ENCODE data around the gene RNF125. TPM values are rescaled to one million over a fixed set of nuclear protein-coding genes. Genes with fewer than 3 reads are reported as not detected.
"Not testable (repeated sequence)": the region's sequence is repeated elsewhere in the genome, so short reads cannot be mapped to it uniquely, and the experiment has no call there.

The RNF125 gene
- polyA plus RNA-seq, 10 donors, result 7.9 to 17.0 (median 13.5) TPM

- DNase-seq, result not testable (repeated sequence)
Measured at GRCh38 chr18:32019949-32020625, 1.5 kb downstream of the RNF125 start.

GRCh38 chr18:32021756-32022564 is 3.3 kb downstream of the RNF125 start:
- no peak for DNase-seq

- no peak for DNase-seq
Measured at GRCh38 chr18:32025744-32026143, 7.1 kb downstream of the RNF125 start.

DNA sequence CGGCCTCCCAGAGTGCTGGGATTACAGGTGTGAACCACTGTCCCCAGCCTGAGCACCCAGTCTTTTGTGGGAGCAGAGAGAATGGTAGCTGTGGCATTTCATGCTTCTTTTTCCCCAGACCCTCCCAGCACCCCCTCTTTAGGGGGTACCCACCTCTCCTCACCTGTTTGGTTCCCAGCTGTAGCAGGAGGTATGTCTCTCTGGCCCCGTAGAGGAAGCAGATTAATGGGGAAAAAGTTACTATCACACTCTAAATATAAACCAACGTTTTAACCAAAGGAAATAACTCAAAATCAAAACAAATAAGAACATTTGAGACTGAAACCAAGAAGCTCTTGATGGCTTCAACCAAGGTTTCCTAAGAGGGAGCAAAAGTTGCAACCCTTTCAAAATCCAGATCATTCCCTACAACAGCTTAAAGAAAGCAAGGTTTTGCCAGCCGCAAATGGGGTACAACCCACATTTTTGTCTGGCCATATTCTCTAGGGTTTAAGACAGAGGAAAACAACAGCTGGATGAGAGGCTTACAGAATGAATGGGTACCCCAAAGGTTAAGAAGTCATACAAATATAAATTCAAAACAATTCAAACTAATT is 8.0 kb downstream of the RNF125 start:
- no peak for DNase-seq

DNA sequence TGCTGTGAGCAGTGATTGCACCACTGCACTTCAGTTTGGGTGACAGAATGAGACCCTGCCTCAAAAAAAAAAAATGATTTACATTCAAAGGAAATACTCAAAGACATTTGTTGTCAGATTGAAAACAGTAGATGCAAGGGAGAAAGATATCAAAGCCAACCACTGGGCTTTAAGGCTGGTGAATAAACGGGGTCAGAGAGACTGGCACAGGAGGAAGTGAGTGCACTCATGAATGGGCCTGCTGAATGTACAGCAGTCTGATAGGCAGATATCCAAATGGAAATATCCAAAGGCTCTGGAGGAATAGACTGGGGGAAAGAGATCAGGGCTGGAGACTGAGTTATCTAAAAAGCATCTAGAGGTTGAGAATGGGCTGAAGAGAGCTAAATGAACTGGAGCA is 10.9 kb downstream of the RNF125 start:
- DNase-seq, result no peak

- DNase-seq, result no peak
Measured at GRCh38 chr18:32032609-32033008, 14.0 kb downstream of the RNF125 start.

GRCh38 chr18:32036506-32037180 is 18.0 kb downstream of the RNF125 start:
- no peak for DNase-seq

DNA sequence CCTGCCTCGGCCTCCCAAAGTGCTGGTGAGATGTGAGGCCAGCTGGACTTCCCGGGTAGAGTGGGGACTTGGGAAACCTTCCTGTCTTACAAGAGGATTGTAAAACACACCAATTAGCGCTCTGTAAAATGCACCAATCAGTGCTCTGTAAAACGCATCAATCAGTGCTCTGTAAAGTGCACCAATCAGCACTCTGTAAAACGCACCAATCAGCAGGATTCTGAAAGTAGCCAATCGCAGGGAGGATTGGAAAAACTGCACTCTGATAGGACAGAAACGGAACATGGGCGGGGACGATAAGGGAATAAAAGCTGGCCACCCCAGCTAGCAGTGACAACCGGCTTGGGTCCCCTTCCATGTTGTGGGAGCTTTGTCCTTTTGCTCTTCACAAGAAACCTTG is 19.0 kb downstream of the RNF125 start:
- DNase-seq, result no peak

DNA sequence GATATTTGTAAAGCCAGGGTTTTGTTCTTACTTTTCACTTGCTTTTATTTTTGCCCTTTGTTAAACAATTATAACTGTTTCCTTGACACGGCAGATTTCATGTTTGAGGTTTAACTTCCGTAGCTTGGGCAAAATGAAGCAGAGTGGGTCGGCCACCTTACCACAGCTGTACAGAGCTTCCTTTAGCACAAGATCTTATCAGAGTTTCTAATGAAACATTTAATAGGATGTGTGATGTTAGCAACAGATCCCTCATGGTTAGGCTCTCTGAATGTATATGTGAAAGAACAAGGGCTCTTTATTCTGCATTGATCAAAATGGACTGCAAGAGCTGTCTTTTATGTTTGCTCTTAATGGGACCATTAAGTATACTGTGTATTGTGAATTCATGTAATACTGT is 22.3 kb downstream of the RNF125 start:
- DNase-seq, result no peak

GRCh38 chr18:32042337-32042736 is 23.7 kb downstream of the RNF125 start:
- peak in 1 of 3 donors; percentile 8 for DNase-seq

- DNase-seq, result peak; percentile 21 to 59 (median 36)
Measured at GRCh38 chr18:32048507-32049091, 30.0 kb downstream of the RNF125 start.

DNA sequence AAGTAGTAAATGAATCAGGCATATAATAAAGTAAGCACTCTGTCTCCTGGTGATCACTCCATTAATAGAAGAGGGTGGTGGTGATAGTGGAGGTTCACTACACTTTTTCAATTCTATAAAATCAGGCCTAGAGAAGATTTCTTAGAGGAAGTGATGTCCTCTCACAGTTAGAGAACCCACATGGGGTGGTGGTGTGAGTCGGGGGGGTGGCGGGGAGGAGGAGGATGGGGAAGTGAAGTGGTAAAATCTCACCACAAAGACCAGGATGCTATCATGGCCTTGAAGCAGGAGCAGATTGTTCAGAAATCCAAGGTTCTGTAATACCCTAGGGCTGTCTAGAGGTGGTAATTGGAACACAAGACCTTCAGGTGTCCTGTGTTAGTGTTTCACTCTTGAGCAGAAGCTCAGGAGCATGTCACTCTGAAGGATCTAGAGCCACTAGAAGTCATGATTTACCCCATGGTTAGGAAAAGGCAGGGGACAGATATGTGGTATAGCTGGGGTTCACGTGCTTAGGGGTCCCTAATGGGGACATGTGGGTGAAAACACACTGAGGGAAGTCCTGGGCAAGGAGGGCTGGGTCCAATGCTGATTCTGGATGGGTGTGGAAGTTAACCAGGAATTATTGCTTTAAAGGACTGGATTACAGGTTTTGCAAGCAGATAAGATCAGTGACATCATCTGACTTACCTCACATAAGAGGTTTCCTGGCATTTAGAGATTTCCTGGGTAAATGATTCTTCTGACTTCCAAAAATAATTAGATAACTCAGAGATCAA is 31.0 kb downstream of the RNF125 start:
- DNase-seq, result no peak

DNA sequence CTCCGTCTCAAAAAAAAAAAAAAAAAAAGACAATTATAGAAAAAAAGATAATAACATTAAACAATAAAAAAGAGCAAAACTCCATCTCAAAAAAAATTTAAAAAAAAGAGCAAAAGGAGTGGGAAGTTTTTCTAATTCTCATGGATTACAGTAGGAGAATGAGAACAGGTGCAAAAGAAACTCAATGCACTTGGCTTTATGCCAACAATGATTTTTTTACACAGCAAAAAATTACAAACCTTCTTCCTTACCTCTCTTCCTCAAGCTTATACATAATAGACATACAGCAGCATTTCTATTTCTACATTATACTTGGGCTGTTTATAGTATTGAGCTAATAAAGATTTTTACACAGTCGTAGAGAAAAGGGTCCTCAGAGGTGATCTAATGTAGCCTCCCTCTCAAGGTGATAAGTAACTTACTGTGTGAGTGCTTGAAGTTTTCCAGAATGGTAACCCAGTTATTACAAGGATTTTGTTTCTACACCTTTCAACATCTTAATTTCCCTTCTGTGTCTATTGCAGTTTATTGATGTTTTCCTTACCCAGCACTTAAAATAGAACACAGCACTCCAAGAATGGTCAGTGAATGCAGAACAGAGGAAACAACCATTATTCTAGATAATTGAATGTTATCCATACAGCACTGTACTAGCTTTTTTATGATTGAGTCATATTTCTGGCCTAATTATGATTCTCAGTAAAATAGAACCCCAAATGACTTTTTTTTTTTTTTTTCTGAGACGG is 38.2 kb downstream of the RNF125 start:
- no peak for DNase-seq

DNA sequence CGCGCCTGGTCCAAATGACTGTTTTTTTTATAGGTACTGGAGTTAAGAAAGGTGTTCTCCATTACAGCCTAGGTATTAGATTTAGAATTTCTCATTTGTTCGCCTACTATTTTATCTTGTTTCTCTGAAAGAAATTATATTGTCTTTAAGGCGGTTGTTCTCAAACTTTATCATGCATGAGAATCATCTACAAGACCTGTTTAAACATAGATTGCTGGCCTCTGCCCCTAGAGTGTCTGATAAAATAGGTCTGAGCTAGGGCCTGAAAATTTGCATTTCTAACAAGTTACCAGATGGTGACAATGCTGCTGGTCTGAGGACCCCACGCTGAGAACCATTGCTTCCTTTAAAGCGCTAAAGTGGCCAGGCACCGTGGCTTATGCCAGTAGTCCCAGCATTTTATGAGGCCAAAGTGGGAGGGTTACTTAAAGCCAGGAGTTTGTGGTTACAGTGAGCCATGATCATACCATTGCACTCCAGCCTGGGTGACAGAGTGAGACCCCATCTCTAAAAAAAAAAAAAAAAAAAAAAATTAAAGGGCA is 39.1 kb downstream of the RNF125 start:
- no peak for DNase-seq

DNA sequence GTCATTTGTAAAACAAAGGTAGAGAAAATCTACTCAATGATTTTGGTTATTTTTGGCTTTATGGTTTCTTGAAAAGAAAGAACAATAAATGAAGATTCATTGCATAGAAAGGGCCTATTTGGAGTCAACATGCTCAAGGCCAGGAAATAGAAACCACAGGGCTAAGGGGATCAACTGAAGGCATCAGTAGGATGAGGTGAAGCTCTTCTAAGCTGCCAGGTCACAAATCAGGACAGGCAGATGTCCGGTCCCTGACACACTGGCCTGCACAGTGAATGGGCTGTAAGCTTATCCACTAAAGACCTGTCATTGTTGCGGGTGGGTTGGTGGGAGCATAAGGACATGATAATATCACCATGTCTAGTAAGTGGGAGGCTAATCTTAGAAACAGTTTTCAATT is 41.4 kb downstream of the RNF125 start:
- DNase-seq, result no peak

- no peak for DNase-seq
Measured at GRCh38 chr18:32067375-32068167, 48.9 kb downstream of the RNF125 start.

- DNase-seq, result no peak
Measured at GRCh38 chr18:32072321-32072720, 53.7 kb downstream of the RNF125 start.

DNA sequence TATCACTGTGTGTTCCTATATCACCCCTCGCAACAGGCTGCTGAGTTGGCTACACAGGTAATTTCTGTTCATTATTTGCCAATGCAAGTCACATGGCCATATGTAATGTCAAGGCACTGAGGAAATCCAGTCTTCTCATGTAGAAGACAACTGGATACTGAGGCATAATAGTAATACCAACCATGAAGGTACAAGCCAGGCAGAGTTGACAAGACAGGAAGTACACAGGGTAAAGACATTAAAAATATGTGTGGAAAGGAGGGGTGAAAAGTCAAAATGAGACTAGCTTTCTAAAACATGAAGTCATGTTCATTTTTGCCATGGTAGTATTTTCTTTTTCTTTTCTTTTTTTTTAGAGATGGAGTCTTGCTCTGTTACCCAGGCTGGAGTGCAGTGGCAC is 55.6 kb downstream of the RNF125 start:
- DNase-seq, result no peak

DNA sequence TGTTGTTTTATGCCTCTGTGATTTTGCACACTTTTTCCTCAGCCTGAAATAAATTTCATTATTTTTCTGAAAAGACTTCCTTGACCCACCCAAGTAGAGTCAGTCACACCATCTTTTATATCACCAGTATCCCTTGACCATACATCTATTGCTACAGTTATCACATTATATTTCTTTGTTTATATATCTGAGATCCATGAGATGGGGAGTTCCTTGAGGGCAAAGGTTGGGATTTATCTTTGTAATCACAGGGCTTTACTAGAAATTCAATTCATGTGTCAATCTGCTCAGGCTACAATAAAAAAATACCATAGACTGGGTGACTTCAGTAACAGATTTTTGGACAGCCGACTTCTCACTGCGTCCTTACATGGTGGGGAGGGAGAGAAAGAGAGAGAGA is 60.2 kb downstream of the RNF125 start:
- DNase-seq, result no peak
